ENCODE results near the gene TGFBR1.

DNA sequence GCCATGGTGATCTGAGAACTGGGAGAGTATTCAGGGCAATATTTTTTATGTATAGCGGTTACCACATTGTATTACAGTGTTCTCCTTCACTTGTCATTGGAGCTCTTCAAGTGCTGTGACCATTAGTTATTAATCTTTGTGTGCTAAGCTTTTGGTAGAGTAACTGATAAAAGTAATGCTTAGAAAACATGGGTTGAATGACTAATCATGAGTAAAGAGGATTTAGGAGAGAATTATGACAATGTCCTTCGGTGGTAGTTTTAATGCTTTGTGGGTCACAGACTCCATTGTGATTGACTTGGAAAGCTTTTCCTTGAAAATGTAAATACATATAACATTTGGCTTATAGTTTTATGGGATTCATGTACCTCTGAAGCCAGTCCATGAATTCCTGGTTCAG lies 21.4 kb downstream of the TGFBR1 start:
- TF ChIP-seq, protein P1, sequence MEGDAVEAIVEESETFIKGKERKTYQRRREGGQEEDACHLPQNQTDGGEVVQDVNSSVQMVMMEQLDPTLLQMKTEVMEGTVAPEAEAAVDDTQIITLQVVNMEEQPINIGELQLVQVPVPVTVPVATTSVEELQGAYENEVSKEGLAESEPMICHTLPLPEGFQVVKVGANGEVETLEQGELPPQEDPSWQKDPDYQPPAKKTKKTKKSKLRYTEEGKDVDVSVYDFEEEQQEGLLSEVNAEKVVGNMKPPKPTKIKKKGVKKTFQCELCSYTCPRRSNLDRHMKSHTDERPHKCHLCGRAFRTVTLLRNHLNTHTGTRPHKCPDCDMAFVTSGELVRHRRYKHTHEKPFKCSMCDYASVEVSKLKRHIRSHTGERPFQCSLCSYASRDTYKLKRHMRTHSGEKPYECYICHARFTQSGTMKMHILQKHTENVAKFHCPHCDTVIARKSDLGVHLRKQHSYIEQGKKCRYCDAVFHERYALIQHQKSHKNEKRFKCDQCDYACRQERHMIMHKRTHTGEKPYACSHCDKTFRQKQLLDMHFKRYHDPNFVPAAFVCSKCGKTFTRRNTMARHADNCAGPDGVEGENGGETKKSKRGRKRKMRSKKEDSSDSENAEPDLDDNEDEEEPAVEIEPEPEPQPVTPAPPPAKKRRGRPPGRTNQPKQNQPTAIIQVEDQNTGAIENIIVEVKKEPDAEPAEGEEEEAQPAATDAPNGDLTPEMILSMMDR (IDR thresholded peaks at IDR 0.05) = no peak
- no peak for TF ChIP-seq POLR2A (IDR thresholded peaks at IDR 0.05)
